ENCODE measurements around the gene AFF2. TPM values are rescaled to one million over a fixed set of nuclear protein-coding genes. Genes with fewer than 3 reads are reported as not detected.

AFF2 gene
- total and polyA plus RNA-seq, 2 donors, result 0.24 to 7.0 TPM

GRCh38 chrX:149003863-149004660, 503.6 kb downstream of the AFF2 start:
- Histone ChIP-seq H3K27ac (ENCODE audit: low read depth) (no peak overlapping the region), H3K4me1 (ENCODE audit: insufficient read depth) (no peaks in the 10 kb centered on the region), H3K4me3 (ENCODE audit: low read depth, low read length) (no peak overlapping the region), H3K36me3 (ENCODE audit: insufficient read depth) (no peaks in the 10 kb centered on the region)
- DNase-seq (ENCODE audit: extremely low spot score), result no peak
- WGBS, result 63% methylated on average over 5 of the region's 5 CpGs

- Histone ChIP-seq H3K4me3 (ENCODE audit: low read depth, low read length) (no peak overlapping the region), H3K4me1 (ENCODE audit: insufficient read depth) (no peaks in the 10 kb centered on the region)
- 88% methylated on average over 2 of the region's 2 CpGs for WGBS
Observed at GRCh38 chrX:149004936-149005335, 504.5 kb downstream of the AFF2 start.

GRCh38 chrX:149006235-149006634, 505.8 kb downstream of the AFF2 start:
- DNase-seq (ENCODE audit: extremely low spot score), result no peak
- Histone ChIP-seq H3K4me3 (ENCODE audit: low read depth, low read length) (no peak overlapping the region), H3K36me3 (ENCODE audit: insufficient read depth) (no peaks in the 10 kb centered on the region), H3K27ac (ENCODE audit: low read depth) (no peak overlapping the region), H3K4me1 (ENCODE audit: insufficient read depth) (no peaks in the 10 kb centered on the region)
- WGBS, result 91% methylated on average over 3 of the region's 3 CpGs

More at GRCh38 chrX:149004936-149005335, 504.5 kb downstream of the AFF2 start:
- no peak for DNase-seq (ENCODE audit: extremely low spot score)
- Histone ChIP-seq H3K36me3 (ENCODE audit: insufficient read depth) (no peaks in the 10 kb centered on the region), H3K27ac (ENCODE audit: low read depth) (no peak overlapping the region)

GRCh38 chrX:149007423-149007822, 507.0 kb downstream of the AFF2 start:
- no peak for DNase-seq (ENCODE audit: extremely low spot score)
- no peak overlapping the region for H3K27ac ChIP-seq (ENCODE audit: low read depth)
- no peaks in the 10 kb centered on the region for H3K36me3 ChIP-seq (ENCODE audit: insufficient read depth)
- WGBS, result 61% methylated on average over 4 of the region's 4 CpGs
- H3K4me3 ChIP-seq (ENCODE audit: low read depth, low read length), result no peak overlapping the region
- no peaks in the 10 kb centered on the region for H3K4me1 ChIP-seq (ENCODE audit: insufficient read depth)

- Histone ChIP-seq H3K27ac (ENCODE audit: low read depth) (no peak overlapping the region), H3K4me1 (ENCODE audit: insufficient read depth) (no peaks in the 10 kb centered on the region), H3K36me3 (ENCODE audit: insufficient read depth) (no peaks in the 10 kb centered on the region), H3K4me3 (ENCODE audit: low read depth, low read length) (no peak overlapping the region)
- no peak for DNase-seq (ENCODE audit: extremely low spot score)
- WGBS, result 59% methylated on average over 4 of the region's 4 CpGs
Observed at GRCh38 chrX:149010013-149010852, 509.8 kb downstream of the AFF2 start.

GRCh38 chrX:149010853-149011224, 510.4 kb downstream of the AFF2 start:
- no peak for DNase-seq (ENCODE audit: extremely low spot score)
- no peaks in the 10 kb centered on the region for H3K4me1 ChIP-seq (ENCODE audit: insufficient read depth)
- H3K4me3 ChIP-seq (ENCODE audit: low read depth, low read length), result no peak overlapping the region
- no peak overlapping the region for H3K27ac ChIP-seq (ENCODE audit: low read depth)
- WGBS, result 39% methylated on average over 5 of the region's 5 CpGs
- no peaks in the 10 kb centered on the region for H3K36me3 ChIP-seq (ENCODE audit: insufficient read depth)

- H3K4me3 ChIP-seq (ENCODE audit: low read depth, low read length), result no peak overlapping the region
- WGBS, result 98% methylated on average over 2 of the region's 2 CpGs
- H3K4me1 ChIP-seq (ENCODE audit: insufficient read depth), result no peaks in the 10 kb centered on the region
- H3K27ac ChIP-seq (ENCODE audit: low read depth), result no peak overlapping the region
- no peak for DNase-seq (ENCODE audit: extremely low spot score)
- H3K36me3 ChIP-seq (ENCODE audit: insufficient read depth), result no peaks in the 10 kb centered on the region
Observed at GRCh38 chrX:149013081-149013480, 512.7 kb downstream of the AFF2 start.

- no peaks in the 10 kb centered on the region for H3K4me1 ChIP-seq (ENCODE audit: insufficient read depth)
- H3K36me3 ChIP-seq (ENCODE audit: insufficient read depth), result no peaks in the 10 kb centered on the region
- no peak overlapping the region for H3K4me3 ChIP-seq (ENCODE audit: low read depth, low read length)
- no peak overlapping the region for H3K27ac ChIP-seq (ENCODE audit: low read depth)
- WGBS, result 65% methylated on average over 2 of the region's 2 CpGs
- DNase-seq (ENCODE audit: extremely low spot score), result no peak
Observed at GRCh38 chrX:149021159-149021558, 520.7 kb downstream of the AFF2 start.

- Histone ChIP-seq H3K36me3 (ENCODE audit: insufficient read depth) (no peaks in the 10 kb centered on the region), H3K27ac (ENCODE audit: low read depth) (no peak overlapping the region), H3K4me1 (ENCODE audit: insufficient read depth) (no peaks in the 10 kb centered on the region), H3K4me3 (ENCODE audit: low read depth, low read length) (no peak overlapping the region)
- no peak for DNase-seq (ENCODE audit: extremely low spot score)
- WGBS, result 72% methylated on average over 2 of the region's 2 CpGs
Observed at GRCh38 chrX:149022485-149022884, 522.1 kb downstream of the AFF2 start.

- no peaks in the 10 kb centered on the region for H3K4me1 ChIP-seq (ENCODE audit: insufficient read depth)
- H3K27ac ChIP-seq (ENCODE audit: low read depth), result no peak overlapping the region
- 87% methylated on average over 2 of the region's 2 CpGs for WGBS
- H3K4me3 ChIP-seq (ENCODE audit: low read depth, low read length), result no peak overlapping the region
- no peak for DNase-seq (ENCODE audit: extremely low spot score)
- no peaks in the 10 kb centered on the region for H3K36me3 ChIP-seq (ENCODE audit: insufficient read depth)
Observed at GRCh38 chrX:149032449-149032848, 532.0 kb downstream of the AFF2 start.

- no peak overlapping the region for H3K27ac ChIP-seq (ENCODE audit: low read depth)
- no peak for DNase-seq (ENCODE audit: extremely low spot score)
- H3K4me1 ChIP-seq (ENCODE audit: insufficient read depth), result no peaks in the 10 kb centered on the region
- 89% methylated on average over 1 of the region's 1 CpG for WGBS
- H3K4me3 ChIP-seq (ENCODE audit: low read depth, low read length), result no peak overlapping the region
- no peaks in the 10 kb centered on the region for H3K36me3 ChIP-seq (ENCODE audit: insufficient read depth)
Observed at GRCh38 chrX:149036086-149036485, 535.7 kb downstream of the AFF2 start.

- 63% methylated on average over 3 of the region's 3 CpGs for WGBS
Observed at GRCh38 chrX:149037281-149037870, 537.0 kb downstream of the AFF2 start.

GRCh38 chrX:149039057-149039456, 538.6 kb downstream of the AFF2 start:
- no peak for DNase-seq (ENCODE audit: extremely low spot score)

More at GRCh38 chrX:149037281-149037870, 537.0 kb downstream of the AFF2 start:
- Histone ChIP-seq H3K4me3 (ENCODE audit: low read depth, low read length) (no peak overlapping the region), H3K36me3 (ENCODE audit: insufficient read depth) (no peaks in the 10 kb centered on the region), H3K4me1 (ENCODE audit: insufficient read depth) (no peaks in the 10 kb centered on the region), H3K27ac (ENCODE audit: low read depth) (no peak overlapping the region)
- DNase-seq (ENCODE audit: extremely low spot score), result no peak

More at GRCh38 chrX:149039057-149039456, 538.6 kb downstream of the AFF2 start:
- Histone ChIP-seq H3K4me3 (ENCODE audit: low read depth, low read length) (no peak overlapping the region), H3K27ac (ENCODE audit: low read depth) (no peak overlapping the region), H3K36me3 (ENCODE audit: insufficient read depth) (no peaks in the 10 kb centered on the region), H3K4me1 (ENCODE audit: insufficient read depth) (no peaks in the 10 kb centered on the region)
